ENCODE data around the gene TENM4.

- TF ChIP-seq CTCF (IDR thresholded peaks at IDR 0.05) = no peak
- no peak for TF ChIP-seq POLR2A (IDR thresholded peaks at IDR 0.05)
Measured at GRCh38 chr11:78748918-78749690, 691.7 kb downstream of the TENM4 start.

Measured in heart left ventricle (tissue), 13 donors.